ENCODE data around the gene PTPRN.
"Not testable (repeated sequence)": the region's sequence is repeated elsewhere in the genome, so short reads cannot be mapped to it uniquely, and the experiment has no call there.

Gene PTPRN

DNA sequence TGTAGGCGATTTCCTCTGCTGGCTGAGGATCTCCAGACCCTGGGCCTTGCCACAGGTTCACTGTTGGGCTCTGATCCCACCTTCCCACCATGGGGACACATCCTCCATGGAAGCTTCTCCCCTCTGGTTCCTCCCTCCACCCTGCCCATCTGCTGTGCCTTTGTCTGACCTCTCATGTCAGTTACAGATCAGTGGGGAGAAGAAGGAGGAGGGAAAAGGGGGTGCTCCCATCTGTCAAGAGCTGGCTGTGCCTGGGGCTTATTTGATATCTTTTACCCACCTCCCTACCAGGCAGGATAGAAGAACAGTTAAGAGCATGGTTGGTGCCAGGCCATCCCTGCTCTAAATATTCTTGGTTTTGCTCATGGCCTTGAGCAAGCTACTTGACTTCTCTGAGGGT, 42.3 kb downstream of the PTPRN start:
- DNase-seq: no peak

DNA sequence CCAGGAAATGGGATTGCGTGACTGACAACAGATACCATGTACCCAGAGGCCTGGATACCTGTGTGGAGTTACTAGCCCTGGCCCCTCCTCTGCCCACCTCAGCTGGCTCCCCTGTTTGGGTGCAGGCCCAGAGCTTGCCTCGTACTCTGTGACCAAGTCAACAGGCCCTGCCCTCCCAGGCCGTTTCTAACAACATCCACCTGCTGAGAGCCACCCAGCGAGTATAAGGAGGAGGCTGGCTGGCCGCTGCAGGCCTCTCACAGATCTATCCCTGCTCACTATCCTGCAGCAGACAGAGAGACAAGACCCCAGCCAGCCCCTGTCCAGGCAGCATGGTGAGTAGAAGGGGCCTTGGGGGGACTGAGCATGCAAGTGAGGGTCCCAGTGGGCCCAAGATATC, 43.0 kb downstream of the PTPRN start:
- DNase-seq: no peak

DNA sequence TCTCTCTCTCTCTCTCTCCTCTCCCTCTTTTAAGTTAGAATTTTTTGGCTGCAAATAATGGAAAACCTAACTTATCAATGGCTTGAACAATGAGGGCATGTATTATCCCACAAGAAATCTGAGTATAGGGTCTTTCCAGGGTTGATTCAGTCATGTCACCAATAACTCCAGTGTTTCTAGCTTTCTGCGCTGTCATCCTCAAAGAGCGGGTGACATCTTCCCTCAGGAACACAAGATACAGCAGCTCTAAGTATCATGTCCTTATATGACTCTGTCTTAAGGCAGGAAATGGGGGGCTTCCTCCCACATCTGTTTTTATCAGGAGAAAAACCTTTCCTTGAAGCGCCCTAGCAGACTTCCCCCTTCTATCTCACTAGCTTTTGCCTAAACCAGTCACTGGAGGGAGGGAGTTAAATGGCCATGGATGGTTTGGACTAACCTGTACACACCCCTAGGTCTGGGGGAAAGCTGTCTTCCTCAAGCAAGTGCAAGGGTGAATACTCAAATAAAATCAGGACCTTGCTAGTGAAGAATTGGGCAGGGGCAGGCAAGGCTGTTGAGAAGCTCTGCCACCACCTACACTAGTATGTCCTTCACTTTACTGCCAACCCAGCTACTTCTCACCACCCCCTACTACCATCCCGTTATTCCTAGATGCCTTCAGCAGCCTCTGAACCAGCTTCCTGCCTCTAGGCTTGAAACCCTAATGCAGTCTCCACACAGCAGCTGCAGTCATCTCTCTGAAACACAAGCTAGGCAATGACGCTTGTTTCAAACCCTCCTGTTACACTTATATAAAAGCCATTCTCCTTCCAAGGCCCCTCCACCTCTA, 48.0 kb downstream of the PTPRN start:
- no peak for DNase-seq

DNA sequence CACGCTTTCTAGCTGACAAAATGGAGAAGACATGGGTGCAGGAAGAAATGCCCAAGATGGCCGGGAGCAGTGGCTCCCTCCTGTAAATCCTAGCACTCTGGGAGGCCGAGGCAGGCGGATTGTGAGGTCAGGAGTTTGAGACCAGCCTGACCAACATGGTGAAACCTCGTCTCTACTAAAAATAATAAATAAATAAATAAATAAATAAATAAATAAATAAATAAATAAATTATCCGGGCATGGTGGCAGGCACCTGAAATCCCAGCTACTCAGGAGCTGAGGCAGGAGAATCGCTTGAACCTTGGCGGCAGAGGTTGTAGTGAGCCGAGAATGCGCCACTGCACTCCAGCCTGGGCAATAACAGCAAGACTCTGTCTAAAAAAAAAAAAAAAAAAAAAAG, 50.3 kb downstream of the PTPRN start:
- DNase-seq: not testable (repeated sequence)

DNA sequence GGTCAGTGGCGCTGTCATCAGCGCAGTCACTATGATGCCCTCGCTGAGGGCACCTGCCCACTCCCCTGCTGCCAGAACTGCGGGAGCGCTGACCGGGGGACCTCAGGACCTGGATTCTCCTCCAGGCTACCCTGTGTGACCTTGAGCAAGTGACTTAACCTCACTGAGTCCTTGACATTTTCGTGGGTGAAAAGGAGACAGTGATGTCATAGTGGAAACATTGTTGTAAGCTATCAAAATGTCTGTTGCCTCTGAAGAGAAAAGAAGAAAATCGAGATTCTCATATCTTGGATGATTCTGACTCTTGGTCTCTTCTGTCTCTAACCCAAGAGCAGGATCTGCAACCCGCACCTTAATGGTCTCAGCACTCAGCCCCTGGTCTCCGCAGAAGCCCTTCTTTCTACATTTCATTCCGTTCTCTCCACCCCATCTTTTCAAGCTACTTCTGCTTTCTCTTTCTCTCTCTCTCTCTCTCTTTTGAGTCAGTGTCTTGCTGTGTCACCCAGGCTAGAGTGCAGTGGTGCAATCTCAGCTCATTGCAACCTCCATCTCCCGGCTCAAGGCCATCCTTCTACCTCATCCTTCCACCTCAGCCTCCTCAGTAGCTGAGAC, 54.5 kb downstream of the PTPRN start:
- DNase-seq: no peak

DNA sequence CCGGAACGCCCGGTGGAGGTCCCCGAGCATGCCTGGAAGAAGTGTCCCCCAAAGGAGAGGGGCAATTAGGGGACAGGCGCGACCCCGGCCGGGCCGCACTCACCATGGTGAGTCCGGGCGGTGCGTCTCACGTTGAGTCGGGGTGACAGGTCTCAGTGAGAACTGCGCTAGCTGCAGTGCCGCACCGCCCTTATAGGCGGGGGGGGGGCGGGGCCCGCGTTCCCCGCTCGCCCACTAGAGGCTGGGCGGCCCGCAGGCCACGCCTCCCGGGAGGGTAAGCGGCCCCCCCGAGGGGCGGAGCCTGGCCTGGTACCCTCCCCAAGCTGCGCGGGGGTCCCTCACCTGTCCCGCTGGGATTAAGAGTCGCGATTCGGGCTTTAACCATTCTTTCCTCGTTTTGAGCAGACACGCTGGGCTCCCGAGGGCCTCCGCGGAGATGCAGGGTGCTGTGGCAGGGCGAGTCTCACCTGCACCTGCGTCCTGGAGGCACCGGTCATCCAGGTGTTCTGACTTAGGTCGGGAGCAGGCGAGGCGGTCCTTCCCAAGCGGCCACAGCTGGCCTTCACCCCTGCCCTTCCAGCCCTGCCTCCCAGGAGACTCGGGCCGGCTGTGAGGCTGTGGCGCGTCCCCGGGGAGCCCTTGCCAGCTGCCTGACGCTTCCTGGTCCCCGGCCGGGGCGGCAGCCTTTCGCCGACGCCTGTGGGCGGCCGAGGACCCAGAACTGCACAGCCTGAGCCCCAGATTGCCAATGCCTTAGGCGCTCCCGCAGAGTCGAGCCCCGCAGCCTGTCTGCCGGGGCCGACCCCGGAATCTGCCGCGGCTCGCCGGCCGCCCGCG, 55.2 kb downstream of the PTPRN start, which contains the start of gene TUBA4A:
TUBA4A (minus strand) TSS at position 166 of the 837 bp plus-strand sequence; CDS start at position 106, 60 bp downstream.
- DNase-seq: peak; percentile 9

DNA sequence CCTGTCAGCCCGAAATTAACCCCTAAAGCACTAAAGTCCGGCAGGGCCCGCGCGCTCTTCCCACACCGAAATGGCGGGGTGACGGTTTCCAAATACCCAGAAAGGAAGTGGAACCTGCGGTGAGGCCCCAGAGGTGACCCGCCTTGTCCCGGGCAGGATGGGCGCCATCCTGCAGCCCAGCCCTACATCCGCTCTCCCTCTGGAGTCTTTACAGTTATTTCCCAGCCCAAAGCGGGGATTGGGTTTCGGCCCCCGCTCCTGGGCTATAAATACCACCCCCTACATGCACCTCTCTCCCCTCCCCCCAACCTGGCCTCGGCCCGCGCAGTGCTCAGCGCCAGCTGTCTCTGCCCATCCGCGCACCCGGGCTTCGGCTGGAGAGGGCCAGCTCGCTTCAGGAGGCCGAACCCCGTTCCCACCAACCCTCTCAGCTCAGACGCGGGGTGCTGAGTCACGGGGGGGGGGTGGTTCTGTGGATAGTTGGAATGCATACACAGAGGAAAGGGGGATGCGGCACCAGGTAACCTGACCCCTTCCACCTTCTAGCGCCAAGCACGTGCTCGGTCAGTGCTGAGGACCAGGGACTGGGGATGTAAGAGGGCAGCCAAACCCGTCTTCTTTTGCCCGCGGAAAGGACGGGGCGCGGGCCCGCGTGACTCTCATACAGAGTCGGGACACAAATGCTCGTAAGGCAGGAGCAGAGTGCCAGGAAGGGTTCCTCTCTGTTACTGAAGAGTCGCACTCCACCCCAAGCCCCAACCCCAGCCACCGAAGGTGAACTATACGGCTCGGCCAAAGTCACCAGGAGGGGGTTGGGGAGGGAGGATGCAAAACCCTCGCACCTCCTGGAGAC, 56.1 kb downstream of the PTPRN start, which contains the start of gene TUBA4B:
TUBA4B (plus strand) TSS at position 344 of the 853 bp plus-strand sequence; CDS start at position 509, 165 bp downstream.
- DNase-seq: no peak

DNA sequence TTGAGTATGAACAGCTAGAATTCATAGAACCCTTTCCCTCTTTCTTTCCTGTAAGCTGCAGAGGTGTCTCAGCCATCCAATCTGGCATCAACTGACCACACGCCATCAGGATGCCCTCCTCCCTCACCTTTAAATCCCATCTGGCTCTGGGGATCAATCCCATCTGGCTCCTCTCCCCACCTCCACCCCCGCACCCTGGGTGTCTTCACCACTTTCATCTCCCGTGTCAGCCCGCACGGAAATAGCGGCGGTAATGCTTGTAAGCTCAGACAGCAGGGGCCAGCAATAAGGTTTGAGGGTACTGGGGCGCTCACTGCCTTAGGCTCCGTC, 56.7 kb downstream of the PTPRN start:
- no peak for DNase-seq

DNA sequence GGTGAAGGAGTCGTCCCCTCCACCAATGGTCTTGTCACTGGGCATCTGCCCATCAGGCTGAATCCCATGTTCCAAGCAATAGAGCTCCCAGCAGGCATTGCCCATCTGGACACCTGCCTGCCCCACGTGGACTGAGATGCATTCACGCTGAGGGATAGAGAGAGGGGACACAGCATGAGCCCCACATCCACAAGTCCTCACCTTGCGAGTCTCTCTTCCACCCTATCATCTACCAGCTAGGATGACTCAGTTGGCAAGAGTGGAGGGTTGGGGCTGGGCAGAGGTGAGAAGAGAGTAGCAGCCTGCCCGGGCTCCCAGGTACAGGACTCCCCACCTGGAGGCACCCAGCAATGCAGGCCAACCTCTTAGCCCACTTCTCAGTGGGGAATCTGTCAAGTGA, 57.1 kb downstream of the PTPRN start:
- DNase-seq: no peak

DNA sequence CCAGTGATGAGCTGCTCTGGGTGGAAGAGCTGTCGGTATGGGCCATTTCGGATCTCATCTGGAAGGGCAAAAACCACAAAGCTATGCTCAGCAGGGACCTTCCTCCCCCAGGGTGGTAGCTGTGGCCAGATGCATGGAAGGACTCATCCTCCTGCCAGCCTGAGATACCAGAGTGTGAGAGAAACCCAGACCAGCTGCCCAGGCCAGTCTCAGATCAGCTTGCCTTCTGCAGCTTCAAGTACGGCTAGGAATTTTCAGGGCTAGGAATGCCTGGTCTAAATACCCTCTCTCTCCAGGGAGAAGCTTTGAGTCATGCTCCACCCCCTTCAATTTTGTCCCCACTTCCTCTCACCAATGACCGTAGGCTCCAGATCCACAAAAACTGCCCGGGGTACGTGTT, 57.5 kb downstream of the PTPRN start:
- DNase-seq: no peak

DNA sequence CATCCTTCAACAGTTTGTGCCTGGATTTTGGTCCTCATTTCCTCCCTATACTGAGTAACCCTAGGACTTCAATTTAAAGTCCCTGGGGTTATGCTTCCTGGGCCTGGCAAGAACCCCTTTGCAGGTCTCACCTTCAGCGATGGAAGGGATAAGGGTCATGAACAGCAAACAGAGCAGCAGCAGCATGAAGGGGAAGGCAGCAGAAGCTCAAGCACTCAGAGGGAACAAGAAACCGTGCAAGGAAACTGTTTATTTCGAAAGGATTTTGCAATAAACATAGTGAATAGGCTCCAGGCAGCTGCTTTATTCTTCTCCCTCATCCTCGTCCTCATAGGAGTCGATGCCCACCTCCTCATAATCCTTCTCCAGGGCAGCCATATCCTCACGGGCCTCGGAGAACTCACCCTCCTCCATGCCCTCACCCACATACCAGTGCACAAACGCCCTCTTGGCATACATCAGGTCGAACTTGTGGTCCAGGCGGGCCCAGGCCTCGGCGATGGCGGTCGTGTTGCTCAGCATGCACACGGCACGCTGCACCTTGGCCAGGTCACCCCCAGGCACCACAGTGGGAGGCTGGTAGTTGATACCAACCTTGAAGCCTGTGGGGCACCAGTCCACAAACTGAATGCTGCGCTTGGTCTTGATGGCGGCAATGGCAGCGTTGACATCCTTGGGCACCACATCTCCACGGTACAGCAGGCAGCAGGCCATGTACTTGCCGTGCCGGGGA, 59.0 kb downstream of the PTPRN start:
- no peak for DNase-seq

DNA sequence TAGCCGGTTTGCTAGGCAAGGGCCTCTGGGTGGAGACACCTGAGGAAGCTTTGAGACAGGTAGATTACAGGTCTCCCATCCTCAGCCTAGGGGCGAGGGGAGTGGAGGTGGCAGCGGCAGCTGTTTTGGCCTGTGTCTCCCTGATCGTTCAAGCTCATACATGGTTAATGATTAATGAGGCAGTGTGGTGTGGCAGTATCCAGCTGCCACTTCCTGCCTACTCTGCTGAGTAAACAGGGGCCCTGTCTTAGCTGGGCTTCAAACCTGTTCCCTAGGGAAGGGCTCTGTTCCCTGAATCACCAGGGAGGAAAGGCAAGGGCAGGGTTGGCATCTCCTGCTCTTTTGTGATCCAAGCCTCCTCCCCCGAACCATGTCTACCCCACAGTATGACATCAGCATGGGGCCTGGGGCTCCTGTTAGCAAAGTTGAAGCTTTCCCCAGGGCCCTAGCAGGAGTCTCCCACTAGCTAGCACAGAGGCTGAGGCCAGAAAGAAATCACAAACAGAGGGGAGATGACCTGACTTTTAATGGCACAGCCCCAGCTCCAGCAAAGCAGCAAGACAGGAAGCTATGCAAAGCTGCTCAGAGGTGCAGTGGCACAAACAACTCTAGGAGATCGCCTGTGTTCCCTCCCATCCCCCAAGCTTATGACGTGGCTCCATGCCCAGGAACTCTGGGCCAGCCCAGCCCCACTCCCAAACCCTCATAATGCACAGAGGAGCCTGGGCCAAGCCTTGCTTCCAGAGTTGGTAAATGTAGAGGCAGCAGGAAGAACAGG, 59.8 kb downstream of the PTPRN start:
- DNase-seq: peak; percentile 25

DNA sequence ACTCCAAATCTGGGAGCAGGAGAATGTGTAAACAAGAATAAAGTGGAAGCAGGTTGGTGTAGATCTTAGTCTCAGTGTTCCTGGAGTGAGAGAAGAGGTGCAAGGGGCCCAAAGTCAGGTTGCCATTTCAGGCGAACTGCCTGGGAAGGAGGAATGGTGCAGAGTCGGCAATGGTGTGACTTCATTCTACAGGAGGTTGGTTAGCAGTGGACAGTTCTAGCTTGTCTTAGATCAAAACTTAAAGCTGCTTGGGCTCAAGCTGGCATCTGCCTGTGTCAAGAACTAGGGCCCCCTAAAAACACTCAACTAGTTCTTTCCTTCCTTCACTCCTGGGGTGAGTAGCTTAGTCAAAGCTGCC, 60.4 kb downstream of the PTPRN start:
- DNase-seq: no peak

DNA sequence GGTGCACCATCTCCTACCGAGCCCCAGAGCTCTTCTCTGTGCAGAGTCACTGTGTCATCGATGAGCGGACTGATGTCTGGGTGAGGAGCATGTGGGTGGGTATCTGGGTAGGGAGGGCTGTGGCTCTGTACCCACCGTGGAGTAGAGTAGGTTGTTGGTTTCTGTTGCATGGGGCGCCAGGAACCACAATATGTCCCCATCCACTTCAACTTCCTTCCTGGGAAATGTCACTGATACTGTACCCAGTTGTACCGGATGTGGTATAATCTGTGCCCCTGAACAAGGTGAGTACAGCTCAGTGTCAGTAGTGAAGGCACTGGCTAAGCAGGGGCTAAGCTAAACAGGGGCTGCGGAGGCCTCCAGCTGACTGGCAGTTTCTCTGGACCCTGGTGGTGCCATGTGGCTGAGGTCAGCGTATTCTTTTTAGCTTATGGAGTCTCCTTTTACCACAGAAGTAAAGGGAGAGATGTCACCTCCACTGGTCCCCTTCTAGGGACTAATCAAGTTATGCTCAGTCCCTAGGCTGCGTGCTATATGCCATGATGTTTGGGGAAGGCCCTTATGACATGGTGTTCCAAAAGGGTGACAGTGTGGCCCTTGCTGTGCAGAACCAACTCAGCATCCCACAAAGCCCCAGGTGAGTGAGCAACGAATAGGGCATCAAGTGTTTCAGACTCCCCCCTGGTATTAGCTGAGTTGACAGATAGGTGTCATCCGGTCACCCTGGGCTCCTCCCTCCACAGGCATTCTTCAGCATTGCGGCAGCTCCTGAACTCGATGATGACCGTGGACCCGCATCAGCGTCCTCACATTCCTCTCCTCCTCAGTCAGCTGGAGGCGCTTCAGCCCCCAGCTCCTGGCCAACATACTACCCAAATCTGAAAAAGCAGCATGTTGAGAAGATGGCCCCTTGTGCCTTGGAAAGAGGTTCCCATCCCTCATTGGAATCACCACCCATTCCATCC, 61.2 kb downstream of the PTPRN start:
- no peak for DNase-seq

DNA sequence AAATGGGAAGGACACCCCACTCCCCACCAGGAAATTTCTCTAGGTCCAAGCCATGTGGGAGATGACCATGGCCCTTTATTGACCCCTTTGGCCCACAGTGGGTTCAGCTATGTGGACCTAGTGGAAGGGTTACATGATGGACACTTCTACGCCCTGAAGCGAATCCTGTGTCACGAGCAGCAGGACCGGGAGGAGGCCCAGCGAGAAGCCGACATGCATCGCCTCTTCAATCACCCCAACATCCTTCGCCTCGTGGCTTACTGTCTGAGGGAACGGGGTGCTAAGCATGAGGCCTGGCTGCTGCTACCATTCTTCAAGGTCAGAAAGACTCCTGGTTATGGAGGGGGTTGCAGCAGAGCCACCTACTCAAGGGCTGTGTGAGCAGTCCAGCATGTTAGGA, 62.6 kb downstream of the PTPRN start:
- DNase-seq: no peak

DNA sequence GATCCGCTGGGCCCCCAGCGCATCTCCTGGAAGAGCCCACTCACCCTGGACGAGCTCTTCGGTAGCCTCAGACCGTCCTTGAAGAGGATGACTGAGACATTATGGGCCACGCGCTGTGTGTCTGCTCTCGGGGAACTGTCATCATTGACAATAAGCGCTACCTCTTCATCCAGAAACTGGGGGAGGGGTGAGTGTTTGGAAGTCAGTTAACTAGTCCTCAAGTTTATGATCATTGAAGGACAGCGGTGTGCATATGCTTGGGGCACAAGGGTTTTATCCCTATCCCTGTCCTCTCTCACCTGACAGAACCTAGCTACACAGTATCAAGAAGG, 63.3 kb downstream of the PTPRN start:
- no peak for DNase-seq

DNA sequence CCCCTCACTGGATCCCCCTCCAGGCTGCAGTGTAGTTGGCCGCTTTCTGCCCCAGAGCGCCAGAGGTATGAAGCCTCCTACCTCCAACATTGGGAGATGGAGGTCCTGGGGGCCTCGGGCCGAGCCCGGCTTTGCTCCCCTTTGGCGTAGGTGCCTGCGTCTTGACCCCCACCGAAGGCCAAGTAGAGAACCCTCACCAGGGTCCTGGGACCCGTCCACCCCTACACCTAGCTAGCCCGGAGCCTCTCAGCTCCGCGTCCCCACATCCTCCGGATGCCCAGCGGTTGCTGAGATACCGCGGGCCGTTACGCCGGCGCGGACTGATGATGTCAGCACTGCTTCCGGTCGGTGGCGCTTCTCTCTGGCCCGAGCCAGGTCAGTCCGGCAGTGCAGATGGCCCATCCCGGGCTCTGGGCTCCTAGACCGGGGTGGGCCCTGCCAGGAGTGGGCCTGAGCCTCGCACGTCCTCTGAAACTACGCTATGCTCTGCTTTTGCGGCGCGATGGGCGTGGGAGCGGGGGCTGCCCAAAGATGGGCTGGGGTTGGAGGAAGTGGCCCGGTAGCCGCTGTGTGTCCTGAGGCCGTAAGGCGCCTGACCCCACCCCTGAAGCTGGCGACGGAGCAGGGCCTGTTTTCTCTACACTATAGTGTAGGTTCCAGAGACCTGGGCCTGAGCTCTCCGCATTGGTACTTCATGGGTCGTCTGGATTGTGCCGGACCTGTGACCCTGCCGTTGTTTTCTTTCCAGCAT, 63.9 kb downstream of the PTPRN start, which contains the start of the genes GLB1L and STK16:
GLB1L (minus strand) TSS at position 297 of the 751 bp plus-strand sequence. CDS start 1,871 bp downstream, outside the sequence.
STK16 (plus strand) TSS at position 332 of the 751 bp plus-strand sequence. CDS start 521 bp downstream, outside the sequence.
- peak; percentile 67 for DNase-seq

DNA sequence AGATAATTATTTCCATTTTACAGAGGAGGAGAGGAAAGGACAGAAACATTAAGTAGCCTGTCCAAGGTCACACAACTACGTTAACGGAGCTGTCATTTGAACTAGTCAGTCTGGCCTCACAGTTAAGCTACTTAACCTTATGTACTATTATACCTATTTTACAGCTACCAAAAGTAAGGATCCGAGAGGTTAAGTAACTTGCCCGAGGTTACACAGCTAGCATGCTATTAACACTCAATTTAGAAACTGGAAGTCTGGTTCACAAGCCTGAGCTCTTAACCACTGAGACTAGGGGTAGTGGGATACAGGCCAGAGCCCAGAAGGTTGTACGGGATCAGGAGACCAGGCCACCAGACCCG, 64.4 kb downstream of the PTPRN start:
- DNase-seq: no peak

DNA sequence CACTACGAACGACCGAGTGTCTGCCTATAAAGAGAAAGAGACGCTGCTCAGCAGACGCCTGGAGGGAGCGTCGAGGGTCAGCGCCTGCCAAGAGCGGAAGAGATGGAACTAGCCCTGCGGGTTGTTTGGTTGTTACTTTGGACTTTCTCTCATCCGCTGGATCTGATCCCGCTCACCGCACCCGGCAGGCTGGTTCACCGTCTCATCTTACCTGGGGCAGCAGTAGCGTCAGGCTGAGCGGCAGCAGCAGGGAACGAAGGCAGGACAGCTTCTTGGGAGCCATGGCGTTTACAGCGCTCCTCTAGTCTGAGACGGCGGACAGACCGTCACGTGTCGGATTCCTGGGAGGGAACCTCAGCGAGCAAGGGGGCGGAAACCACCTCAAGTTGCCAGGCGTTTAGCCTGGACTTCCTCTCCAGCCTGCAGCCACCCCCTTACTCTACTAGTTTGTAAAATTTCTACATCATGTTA, 65.9 kb downstream of the PTPRN start:
- no peak for DNase-seq

Measured in amniotic stem cell (primary cell).